NCI-H146 (cell line): ENCODE results near the gene IZUMO4.
"Not testable (repeated sequence)": the region's sequence is repeated elsewhere in the genome, so short reads cannot be mapped to it uniquely, and the experiment has no call there.

Source experiments
- DNase-seq: peaks from one replicate; lab custom pipeline; 2025; lab: John Stamatoyannopoulos, UW

The IZUMO4 gene

GRCh38 chr19:2123682-2124387 is 27.1 kb downstream of the IZUMO4 start:
- no peak for DNase-seq

- DNase-seq: no peak
Observed at GRCh38 chr19:2126879-2127518, 30.3 kb downstream of the IZUMO4 start.

- DNase-seq: no peak
Observed at GRCh38 chr19:2127758-2128157, 31.0 kb downstream of the IZUMO4 start.

- not testable (repeated sequence) for DNase-seq
Observed at GRCh38 chr19:2128252-2128651, 31.5 kb downstream of the IZUMO4 start.

GRCh38 chr19:2129022-2129421 is 32.3 kb downstream of the IZUMO4 start:
- DNase-seq: no peak

GRCh38 chr19:2129486-2129885 is 32.8 kb downstream of the IZUMO4 start:
- no peak for DNase-seq

- DNase-seq: no peak
Observed at GRCh38 chr19:2129892-2130770, 33.4 kb downstream of the IZUMO4 start.

GRCh38 chr19:2131012-2131975 is 34.6 kb downstream of the IZUMO4 start:
- DNase-seq: not testable (repeated sequence)

GRCh38 chr19:2132191-2132590 is 35.5 kb downstream of the IZUMO4 start:
- no peak for DNase-seq

GRCh38 chr19:2132731-2133490 is 36.2 kb downstream of the IZUMO4 start:
- DNase-seq: no peak

- peak; percentile 19 for DNase-seq
Observed at GRCh38 chr19:2135474-2136402, 39.0 kb downstream of the IZUMO4 start.

GRCh38 chr19:2136796-2137195 is 40.1 kb downstream of the IZUMO4 start:
- no peak for DNase-seq

- no peak for DNase-seq
Observed at GRCh38 chr19:2138061-2138728, 41.5 kb downstream of the IZUMO4 start.

GRCh38 chr19:2139385-2140137 is 42.8 kb downstream of the IZUMO4 start:
- no peak for DNase-seq

GRCh38 chr19:2140138-2140569 is 43.4 kb downstream of the IZUMO4 start:
- no peak for DNase-seq

GRCh38 chr19:2142173-2142829 is 45.6 kb downstream of the IZUMO4 start:
- DNase-seq: no peak

- no peak for DNase-seq
Observed at GRCh38 chr19:2144190-2144589, 47.5 kb downstream of the IZUMO4 start.

GRCh38 chr19:2145831-2146241 is 49.1 kb downstream of the IZUMO4 start:
- no peak for DNase-seq
